GM12878 (cell line): ENCODE data around the gene LRRC23. TPM values are rescaled to one million over a fixed set of nuclear protein-coding genes. Genes with fewer than 3 reads are reported as not detected.

ENCODE experiments used
- BRCA1 ChIP-seq: IDR thresholded peaks from 2 replicates; pipeline ENCODE4 v1.6.1; 2011; ENCODE audit warnings: low read depth, low read length, improper control_type of control experiment
- GATAD2B ChIP-seq: fragments of 450-650 bp; conservative IDR thresholded peaks from 2 replicates; pipeline ENCODE4 v1.6.1; 2017; ENCODE audit warnings: low read depth, mild to moderate bottlenecking, moderate library complexity
- NR2C1 ChIP-seq: fragments of 450-650 bp; IDR thresholded peaks from 2 replicates; pipeline ENCODE4 v1.6.1; 2017; ENCODE audit warnings: antibody characterized with exemption, mild to moderate bottlenecking, moderate library complexity
- TCF12 ChIP-seq: IDR thresholded peaks from 2 replicates; pipeline ENCODE4 v1.6.1; 2011; ENCODE audit warnings: low read depth, mild to moderate bottlenecking, low read length
- ZNF24 ChIP-seq: fragments of 450-650 bp; IDR thresholded peaks from 2 replicates; pipeline ENCODE4 v1.6.1; 2017; ENCODE audit warnings: antibody characterized with exemption, mild to moderate bottlenecking
- polyA plus RNA-seq, 11 experiments: library from polyadenylated mRNA; depleted of rRNA in 4 of 11; unstranded in 6 of 11; stranded (reverse) in 5 of 11; fragments of >200 nt; fragmentation: Nextera tagmentation in 4 of 11; fragmentation: Illumina TruSeq in 1 of 11; extraction: Ambion mirVana in 4 of 11; extraction: Trizol in 1 of 11; gene quantifications; 1 replicate in 1 of 11; 2 replicates in 10 of 11; pipeline versions ENCODE4 v1.2.1 to v1.2.3, GENCODE V29; 2011 to 2016; ENCODE audit warnings: inconsistent platforms in 2 of 11, missing spikeins in 2 of 11, low read depth in 1 of 11
- total RNA-seq, 4 experiments: library from RNA; depleted of rRNA in 3 of 4; stranded (reverse); fragments of >200 nt in 3 of 4; fragmentation: Illumina TruSeq in 1 of 4; extraction: Trizol in 1 of 4; gene quantifications; 2 replicates each; pipeline versions ENCODE4 v1.2.1 to v1.2.3, GENCODE V29; 2013 to 2021
- TF ChIP-seq, protein P1 (sequence below): fragments of 450-650 bp; formaldehyde crosslinking; IDR thresholded peaks from 2 replicates; pipeline ENCODE4 v1.4.0; 2022; ENCODE audit warnings: mild to moderate bottlenecking, moderate library complexity
- TF ChIP-seq, protein P2 (sequence below): fragments of 450-650 bp; IDR thresholded peaks from 2 replicates; pipeline ENCODE4 v1.6.1; 2017; ENCODE audit warnings: mild to moderate bottlenecking, low read depth, inconsistent platforms; ENCODE audit not compliant: poor library complexity, severe bottlenecking
- TF ChIP-seq, protein P3 (sequence below): IDR thresholded peaks from 2 replicates; pipeline ENCODE4 v1.6.1; 2011; ENCODE audit warnings: mild to moderate bottlenecking, low read depth, low read length, moderate library complexity; ENCODE audit not compliant: insufficient replicate concordance
- TF ChIP-seq, protein P4 (sequence below): IDR thresholded peaks from 2 replicates; pipeline ENCODE4 v1.6.1; 2012; ENCODE audit warnings: low read depth, low read length, improper control_type of control experiment
- TF ChIP-seq, protein P5 (sequence below): fragments of 450-650 bp; IDR thresholded peaks from 2 replicates; pipeline ENCODE4 v1.6.1; 2017; ENCODE audit warnings: mild to moderate bottlenecking, moderate library complexity
- TF ChIP-seq, protein P6 (sequence below): IDR thresholded peaks from 2 replicates; pipeline ENCODE4 v1.6.1; 2012; ENCODE audit warnings: improper control_type of control experiment, low read depth, low read length; ENCODE audit not compliant: insufficient replicate concordance

Gene LRRC23
- total and polyA plus RNA-seq, 10 of the 15 experiments (the other 5 are each of a cell fraction or from before 2014, with no cell fraction given), result 1.4 to 6.9 (median 3.4) TPM

DNA sequence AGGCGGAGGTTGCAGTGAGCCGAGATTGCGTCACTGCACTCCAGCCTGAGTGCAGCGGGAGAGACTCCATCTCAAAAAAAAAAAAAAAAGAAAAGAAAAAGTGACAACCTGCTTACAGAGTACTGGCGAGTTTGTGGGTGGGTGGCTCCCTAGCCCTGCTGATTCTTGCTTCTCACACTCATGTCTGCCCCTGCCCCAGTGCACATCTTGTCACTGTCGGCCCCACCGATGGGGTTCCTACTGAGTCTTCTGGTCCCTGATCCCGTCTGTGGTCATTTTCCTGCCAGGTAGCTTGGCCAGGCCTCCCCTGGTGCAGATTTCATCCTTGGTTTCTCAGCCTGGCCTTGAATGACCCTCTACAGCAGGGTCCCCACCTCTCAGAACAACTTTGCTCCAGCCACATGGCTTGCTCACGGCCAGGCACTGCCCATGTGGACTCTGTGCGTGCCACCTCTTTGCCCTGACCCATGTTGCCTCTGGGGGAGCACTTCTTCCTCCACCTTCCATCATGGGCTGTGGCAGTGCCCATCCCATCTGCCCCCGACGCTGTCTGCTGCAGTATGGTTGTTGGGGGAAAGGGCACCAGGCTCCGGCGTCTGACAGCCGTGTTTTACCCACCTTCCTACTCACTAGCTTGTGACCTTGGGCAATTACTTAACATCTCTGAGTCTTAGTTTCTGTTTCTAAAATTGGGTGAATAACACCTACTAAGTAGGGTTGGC lies 44.4 kb downstream of the LRRC23 start (continued):
- TF ChIP-seq, protein P1, sequence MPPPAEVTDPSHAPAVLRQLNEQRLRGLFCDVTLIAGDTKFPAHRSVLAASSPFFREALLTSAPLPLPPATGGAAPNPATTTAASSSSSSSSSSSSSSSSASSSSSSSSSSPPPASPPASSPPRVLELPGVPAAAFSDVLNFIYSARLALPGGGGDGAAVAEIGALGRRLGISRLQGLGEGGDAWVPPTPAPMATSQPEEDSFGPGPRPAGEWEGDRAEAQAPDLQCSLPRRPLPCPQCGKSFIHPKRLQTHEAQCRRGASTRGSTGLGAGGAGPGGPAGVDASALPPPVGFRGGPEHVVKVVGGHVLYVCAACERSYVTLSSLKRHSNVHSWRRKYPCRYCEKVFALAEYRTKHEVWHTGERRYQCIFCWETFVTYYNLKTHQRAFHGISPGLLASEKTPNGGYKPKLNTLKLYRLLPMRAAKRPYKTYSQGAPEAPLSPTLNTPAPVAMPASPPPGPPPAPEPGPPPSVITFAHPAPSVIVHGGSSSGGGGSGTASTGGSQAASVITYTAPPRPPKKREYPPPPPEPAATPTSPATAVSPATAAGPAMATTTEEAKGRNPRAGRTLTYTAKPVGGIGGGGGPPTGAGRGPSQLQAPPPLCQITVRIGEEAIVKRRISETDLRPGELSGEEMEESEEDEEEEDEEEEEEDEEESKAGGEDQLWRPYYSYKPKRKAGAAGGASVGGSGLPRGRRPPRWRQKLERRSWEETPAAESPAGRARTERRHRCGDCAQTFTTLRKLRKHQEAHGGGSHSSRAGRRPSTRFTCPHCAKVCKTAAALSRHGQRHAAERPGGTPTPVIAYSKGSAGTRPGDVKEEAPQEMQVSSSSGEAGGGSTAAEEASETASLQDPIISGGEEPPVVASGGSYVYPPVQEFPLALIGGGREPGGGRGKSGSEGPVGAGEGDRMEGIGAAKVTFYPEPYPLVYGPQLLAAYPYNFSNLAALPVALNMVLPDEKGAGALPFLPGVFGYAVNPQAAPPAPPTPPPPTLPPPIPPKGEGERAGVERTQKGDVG, result no peak
- TF ChIP-seq TCF12, result no peak
- peak; percentile 67 for TF ChIP-seq GATAD2B
- TF ChIP-seq, protein P2, sequence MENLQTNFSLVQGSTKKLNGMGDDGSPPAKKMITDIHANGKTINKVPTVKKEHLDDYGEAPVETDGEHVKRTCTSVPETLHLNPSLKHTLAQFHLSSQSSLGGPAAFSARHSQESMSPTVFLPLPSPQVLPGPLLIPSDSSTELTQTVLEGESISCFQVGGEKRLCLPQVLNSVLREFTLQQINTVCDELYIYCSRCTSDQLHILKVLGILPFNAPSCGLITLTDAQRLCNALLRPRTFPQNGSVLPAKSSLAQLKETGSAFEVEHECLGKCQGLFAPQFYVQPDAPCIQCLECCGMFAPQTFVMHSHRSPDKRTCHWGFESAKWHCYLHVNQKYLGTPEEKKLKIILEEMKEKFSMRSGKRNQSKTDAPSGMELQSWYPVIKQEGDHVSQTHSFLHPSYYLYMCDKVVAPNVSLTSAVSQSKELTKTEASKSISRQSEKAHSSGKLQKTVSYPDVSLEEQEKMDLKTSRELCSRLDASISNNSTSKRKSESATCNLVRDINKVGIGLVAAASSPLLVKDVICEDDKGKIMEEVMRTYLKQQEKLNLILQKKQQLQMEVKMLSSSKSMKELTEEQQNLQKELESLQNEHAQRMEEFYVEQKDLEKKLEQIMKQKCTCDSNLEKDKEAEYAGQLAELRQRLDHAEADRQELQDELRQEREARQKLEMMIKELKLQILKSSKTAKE, result peak; percentile 56
- TF ChIP-seq, protein P3, sequence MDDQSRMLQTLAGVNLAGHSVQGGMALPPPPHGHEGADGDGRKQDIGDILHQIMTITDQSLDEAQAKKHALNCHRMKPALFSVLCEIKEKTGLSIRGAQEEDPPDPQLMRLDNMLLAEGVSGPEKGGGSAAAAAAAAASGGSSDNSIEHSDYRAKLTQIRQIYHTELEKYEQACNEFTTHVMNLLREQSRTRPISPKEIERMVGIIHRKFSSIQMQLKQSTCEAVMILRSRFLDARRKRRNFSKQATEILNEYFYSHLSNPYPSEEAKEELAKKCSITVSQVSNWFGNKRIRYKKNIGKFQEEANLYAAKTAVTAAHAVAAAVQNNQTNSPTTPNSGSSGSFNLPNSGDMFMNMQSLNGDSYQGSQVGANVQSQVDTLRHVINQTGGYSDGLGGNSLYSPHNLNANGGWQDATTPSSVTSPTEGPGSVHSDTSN, result no peak
- TF ChIP-seq, protein P4, sequence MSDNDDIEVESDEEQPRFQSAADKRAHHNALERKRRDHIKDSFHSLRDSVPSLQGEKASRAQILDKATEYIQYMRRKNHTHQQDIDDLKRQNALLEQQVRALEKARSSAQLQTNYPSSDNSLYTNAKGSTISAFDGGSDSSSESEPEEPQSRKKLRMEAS, result 0 out of 2 replicates have a peak, but pooled peaks have one; percentile 18
- TF ChIP-seq, protein P5, sequence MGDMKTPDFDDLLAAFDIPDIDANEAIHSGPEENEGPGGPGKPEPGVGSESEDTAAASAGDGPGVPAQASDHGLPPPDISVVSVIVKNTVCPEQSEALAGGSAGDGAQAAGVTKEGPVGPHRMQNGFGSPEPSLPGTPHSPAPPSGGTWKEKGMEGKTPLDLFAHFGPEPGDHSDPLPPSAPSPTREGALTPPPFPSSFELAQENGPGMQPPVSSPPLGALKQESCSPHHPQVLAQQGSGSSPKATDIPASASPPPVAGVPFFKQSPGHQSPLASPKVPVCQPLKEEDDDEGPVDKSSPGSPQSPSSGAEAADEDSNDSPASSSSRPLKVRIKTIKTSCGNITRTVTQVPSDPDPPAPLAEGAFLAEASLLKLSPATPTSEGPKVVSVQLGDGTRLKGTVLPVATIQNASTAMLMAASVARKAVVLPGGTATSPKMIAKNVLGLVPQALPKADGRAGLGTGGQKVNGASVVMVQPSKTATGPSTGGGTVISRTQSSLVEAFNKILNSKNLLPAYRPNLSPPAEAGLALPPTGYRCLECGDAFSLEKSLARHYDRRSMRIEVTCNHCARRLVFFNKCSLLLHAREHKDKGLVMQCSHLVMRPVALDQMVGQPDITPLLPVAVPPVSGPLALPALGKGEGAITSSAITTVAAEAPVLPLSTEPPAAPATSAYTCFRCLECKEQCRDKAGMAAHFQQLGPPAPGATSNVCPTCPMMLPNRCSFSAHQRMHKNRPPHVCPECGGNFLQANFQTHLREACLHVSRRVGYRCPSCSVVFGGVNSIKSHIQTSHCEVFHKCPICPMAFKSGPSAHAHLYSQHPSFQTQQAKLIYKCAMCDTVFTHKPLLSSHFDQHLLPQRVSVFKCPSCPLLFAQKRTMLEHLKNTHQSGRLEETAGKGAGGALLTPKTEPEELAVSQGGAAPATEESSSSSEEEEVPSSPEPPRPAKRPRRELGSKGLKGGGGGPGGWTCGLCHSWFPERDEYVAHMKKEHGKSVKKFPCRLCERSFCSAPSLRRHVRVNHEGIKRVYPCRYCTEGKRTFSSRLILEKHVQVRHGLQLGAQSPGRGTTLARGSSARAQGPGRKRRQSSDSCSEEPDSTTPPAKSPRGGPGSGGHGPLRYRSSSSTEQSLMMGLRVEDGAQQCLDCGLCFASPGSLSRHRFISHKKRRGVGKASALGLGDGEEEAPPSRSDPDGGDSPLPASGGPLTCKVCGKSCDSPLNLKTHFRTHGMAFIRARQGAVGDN, result peak; percentile 87; the same call in 1 of the 2 replicates
- TF ChIP-seq, protein P6, sequence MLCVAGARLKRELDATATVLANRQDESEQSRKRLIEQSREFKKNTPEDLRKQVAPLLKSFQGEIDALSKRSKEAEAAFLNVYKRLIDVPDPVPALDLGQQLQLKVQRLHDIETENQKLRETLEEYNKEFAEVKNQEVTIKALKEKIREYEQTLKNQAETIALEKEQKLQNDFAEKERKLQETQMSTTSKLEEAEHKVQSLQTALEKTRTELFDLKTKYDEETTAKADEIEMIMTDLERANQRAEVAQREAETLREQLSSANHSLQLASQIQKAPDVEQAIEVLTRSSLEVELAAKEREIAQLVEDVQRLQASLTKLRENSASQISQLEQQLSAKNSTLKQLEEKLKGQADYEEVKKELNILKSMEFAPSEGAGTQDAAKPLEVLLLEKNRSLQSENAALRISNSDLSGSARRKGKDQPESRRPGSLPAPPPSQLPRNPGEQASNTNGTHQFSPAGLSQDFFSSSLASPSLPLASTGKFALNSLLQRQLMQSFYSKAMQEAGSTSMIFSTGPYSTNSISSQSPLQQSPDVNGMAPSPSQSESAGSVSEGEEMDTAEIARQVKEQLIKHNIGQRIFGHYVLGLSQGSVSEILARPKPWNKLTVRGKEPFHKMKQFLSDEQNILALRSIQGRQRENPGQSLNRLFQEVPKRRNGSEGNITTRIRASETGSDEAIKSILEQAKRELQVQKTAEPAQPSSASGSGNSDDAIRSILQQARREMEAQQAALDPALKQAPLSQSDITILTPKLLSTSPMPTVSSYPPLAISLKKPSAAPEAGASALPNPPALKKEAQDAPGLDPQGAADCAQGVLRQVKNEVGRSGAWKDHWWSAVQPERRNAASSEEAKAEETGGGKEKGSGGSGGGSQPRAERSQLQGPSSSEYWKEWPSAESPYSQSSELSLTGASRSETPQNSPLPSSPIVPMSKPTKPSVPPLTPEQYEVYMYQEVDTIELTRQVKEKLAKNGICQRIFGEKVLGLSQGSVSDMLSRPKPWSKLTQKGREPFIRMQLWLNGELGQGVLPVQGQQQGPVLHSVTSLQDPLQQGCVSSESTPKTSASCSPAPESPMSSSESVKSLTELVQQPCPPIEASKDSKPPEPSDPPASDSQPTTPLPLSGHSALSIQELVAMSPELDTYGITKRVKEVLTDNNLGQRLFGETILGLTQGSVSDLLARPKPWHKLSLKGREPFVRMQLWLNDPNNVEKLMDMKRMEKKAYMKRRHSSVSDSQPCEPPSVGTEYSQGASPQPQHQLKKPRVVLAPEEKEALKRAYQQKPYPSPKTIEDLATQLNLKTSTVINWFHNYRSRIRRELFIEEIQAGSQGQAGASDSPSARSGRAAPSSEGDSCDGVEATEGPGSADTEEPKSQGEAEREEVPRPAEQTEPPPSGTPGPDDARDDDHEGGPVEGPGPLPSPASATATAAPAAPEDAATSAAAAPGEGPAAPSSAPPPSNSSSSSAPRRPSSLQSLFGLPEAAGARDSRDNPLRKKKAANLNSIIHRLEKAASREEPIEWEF, result no peak
- no peak for TF ChIP-seq NR2C1
- TF ChIP-seq BRCA1, result no peak
- TF ChIP-seq ZNF24, result no peak
